Ishikawa (cell line): Measurements from ENCODE around the gene MYH10.

Source experiments
- CREB1 ChIP-seq: IDR thresholded peaks from 2 replicates; pipeline ENCODE4 v1.6.1; 2012; ENCODE audit warnings: low read depth
- EP300 ChIP-seq: IDR thresholded peaks from 2 replicates; pipeline ENCODE4 v1.6.1; 2012; ENCODE audit warnings: borderline replicate concordance
- FOXM1 ChIP-seq: IDR thresholded peaks from 2 replicates; pipeline ENCODE4 v1.6.1; 2012; ENCODE audit warnings: low read depth, borderline replicate concordance
- NFIC ChIP-seq: IDR thresholded peaks from 2 replicates; pipeline ENCODE4 v1.6.1; 2012
- RAD21 ChIP-seq: IDR thresholded peaks from 2 replicates; pipeline ENCODE4 v1.6.1; 2012; ENCODE audit warnings: low read depth
- REST ChIP-seq: IDR thresholded peaks from 2 replicates; pipeline ENCODE4 v1.6.1; 2012; ENCODE audit warnings: low read depth, mild to moderate bottlenecking
- TAF1 ChIP-seq: IDR thresholded peaks from 2 replicates; pipeline ENCODE4 v1.6.1; 2012; ENCODE audit warnings: low read depth, mild to moderate bottlenecking
- TCF12 ChIP-seq: IDR thresholded peaks from 2 replicates; pipeline ENCODE4 v1.6.1; 2012; ENCODE audit warnings: low read depth
- TEAD4 ChIP-seq: IDR thresholded peaks from 2 replicates; pipeline ENCODE4 v1.6.1; 2012
- TF ChIP-seq, protein P1 (sequence below): IDR thresholded peaks from 2 replicates; pipeline ENCODE4 v1.6.1; 2012

GRCh38 chr17:8632061-8632460 lies 1.5 kb upstream of the MYH10 start:
- TF ChIP-seq TAF1 (no peak), EP300 (no peak), CREB1 (no peak), TEAD4 (no peak), RAD21 (no peak), NFIC (no peak), REST (no peak), TCF12 (no peak), FOXM1 (no peak)
- TF ChIP-seq, protein P1, sequence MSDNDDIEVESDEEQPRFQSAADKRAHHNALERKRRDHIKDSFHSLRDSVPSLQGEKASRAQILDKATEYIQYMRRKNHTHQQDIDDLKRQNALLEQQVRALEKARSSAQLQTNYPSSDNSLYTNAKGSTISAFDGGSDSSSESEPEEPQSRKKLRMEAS, result no peak
